Smooth muscle cell (in vitro differentiated cells): ENCODE results near the gene ZNF546. TPM values are rescaled to one million over a fixed set of nuclear protein-coding genes. Genes with fewer than 3 reads are reported as not detected.
"Not testable (repeated sequence)": the region's sequence is repeated elsewhere in the genome, so short reads cannot be mapped to it uniquely, and the experiment has no call there.

ENCODE experiments used
- DNase-seq: peaks from one replicate; lab custom pipeline; 2025; ENCODE audit not compliant: unreplicated experiment; lab: John Stamatoyannopoulos, UW
- H2AFZ ChIP-seq: fragments of 200-600 bp; sonication (generic); 2 replicates; pipeline ENCODE4 v1.6.0; 2016; ENCODE audit warnings: antibody characterized with exemption, low read depth, mild to moderate bottlenecking
- H3F3A ChIP-seq: fragments of 200-600 bp; sonication (generic); 2 replicates; pipeline ENCODE4 v1.6.0; 2017; ENCODE audit warnings: antibody characterized with exemption, low read depth
- H3K27ac ChIP-seq: fragments of 200-600 bp; sonication (generic); 2 replicates; pipeline ENCODE4 v1.5.1; 2016; ENCODE audit warnings: low read depth, mild to moderate bottlenecking
- H3K27me3 ChIP-seq: fragments of 200-600 bp; sonication (generic); 2 replicates; pipeline ENCODE4 v1.6.1; 2016; ENCODE audit warnings: low read depth, mild to moderate bottlenecking
- H3K36me3 ChIP-seq: fragments of 200-600 bp; sonication (generic); 2 replicates; pipeline ENCODE4 v1.5.1; 2016; ENCODE audit warnings: low read depth
- H3K4me1 ChIP-seq: fragments of 200-600 bp; sonication (generic); 2 replicates; pipeline ENCODE4 v1.5.1; 2016; ENCODE audit warnings: low read depth
- H3K4me2 ChIP-seq: fragments of 200-600 bp; sonication (generic); 2 replicates; pipeline ENCODE4 v1.6.0; 2016; ENCODE audit warnings: mild to moderate bottlenecking
- H3K4me3 ChIP-seq: fragments of 200-600 bp; sonication (generic); 2 replicates; pipeline ENCODE4 v1.5.1; 2016; ENCODE audit warnings: mild to moderate bottlenecking
- H3K79me2 ChIP-seq: fragments of 200-600 bp; sonication (generic); 2 replicates; pipeline ENCODE4 v1.6.0; 2016; ENCODE audit warnings: low read depth, mild to moderate bottlenecking
- H3K9ac ChIP-seq: fragments of 200-600 bp; sonication (generic); 2 replicates; pipeline ENCODE4 v1.6.0; 2016; ENCODE audit warnings: low read depth
- H3K9me3 ChIP-seq: fragments of 200-600 bp; sonication (generic); replicated peaks from 2 replicates; pipeline ENCODE4 v1.5.1; 2016; ENCODE audit warnings: low read depth
- H4K20me1 ChIP-seq: fragments of 200-600 bp; sonication (generic); 2 replicates; pipeline ENCODE4 v1.6.0; 2016; ENCODE audit warnings: low read depth
- WGBS: methylation state at CpG from one replicate; pipeline ENCODE4 v1.1.7; 2016; ENCODE audit warnings: low lambda C conversion rate; 5-methylcytosine and 5-hydroxymethylcytosine counted together
- polyA plus RNA-seq: library from polyadenylated mRNA; unstranded; fragments of >200 nt; fragmentation: Nextera tagmentation; extraction: Ambion mirVana; gene quantifications from 2 replicates; pipeline ENCODE4 v1.2.1, GENCODE V29; 2016
- total RNA-seq: library from RNA; depleted of rRNA; stranded (reverse); fragments of >200 nt; gene quantifications from 2 replicates; pipeline ENCODE4 v1.2.3, GENCODE V29; 2014
- TF ChIP-seq, protein P1 (sequence below): fragments of 200-600 bp; sonication (generic); IDR thresholded peaks from 2 replicates; pipeline ENCODE4 v1.5.1; 2017; ENCODE audit warnings: borderline replicate concordance, mild to moderate bottlenecking, antibody characterized with exemption; ENCODE audit not compliant: insufficient read depth, poor library complexity, severe bottlenecking

ZNF546 gene
- total and polyA plus RNA-seq, 2 experiments from 2014 or later: 2.1 to 4.7 TPM

DNA sequence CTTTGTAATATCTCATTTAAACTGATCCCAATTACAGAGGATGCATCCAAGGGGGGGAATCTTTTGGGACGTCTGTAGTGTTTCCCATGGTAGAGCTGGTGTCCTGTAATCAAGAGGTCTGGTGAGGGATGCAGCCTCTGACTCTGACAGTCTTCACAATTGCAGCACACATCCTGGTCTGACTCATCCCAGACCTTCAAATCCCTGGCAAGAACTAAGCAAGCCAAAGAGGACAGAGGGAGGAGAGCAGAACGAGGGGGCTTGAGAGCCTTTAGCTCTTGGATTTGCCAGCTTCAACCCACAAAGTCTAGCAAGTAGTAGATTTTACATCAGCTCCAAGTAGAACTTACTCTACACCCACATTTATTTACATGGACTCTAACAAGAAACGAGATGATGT lies 45.2 kb upstream of the ZNF546 start:
- H3F3A ChIP-seq: no peaks in the 10 kb centered on the region
- peak overlapping the region; percentile 32 for H3K27ac ChIP-seq
- H3K9me3 ChIP-seq: no peaks in the 10 kb centered on the region
- no peak overlapping the region for H3K4me3 ChIP-seq
- H2AFZ ChIP-seq: no peak overlapping the region
- no peak for DNase-seq
- H3K27me3 ChIP-seq: no peaks in the 10 kb centered on the region
- peak overlapping the region; percentile 11 for H3K4me2 ChIP-seq
- H3K9ac ChIP-seq: no peak overlapping the region
- H4K20me1 ChIP-seq: no peaks in the 10 kb centered on the region
- TF ChIP-seq, protein P1, sequence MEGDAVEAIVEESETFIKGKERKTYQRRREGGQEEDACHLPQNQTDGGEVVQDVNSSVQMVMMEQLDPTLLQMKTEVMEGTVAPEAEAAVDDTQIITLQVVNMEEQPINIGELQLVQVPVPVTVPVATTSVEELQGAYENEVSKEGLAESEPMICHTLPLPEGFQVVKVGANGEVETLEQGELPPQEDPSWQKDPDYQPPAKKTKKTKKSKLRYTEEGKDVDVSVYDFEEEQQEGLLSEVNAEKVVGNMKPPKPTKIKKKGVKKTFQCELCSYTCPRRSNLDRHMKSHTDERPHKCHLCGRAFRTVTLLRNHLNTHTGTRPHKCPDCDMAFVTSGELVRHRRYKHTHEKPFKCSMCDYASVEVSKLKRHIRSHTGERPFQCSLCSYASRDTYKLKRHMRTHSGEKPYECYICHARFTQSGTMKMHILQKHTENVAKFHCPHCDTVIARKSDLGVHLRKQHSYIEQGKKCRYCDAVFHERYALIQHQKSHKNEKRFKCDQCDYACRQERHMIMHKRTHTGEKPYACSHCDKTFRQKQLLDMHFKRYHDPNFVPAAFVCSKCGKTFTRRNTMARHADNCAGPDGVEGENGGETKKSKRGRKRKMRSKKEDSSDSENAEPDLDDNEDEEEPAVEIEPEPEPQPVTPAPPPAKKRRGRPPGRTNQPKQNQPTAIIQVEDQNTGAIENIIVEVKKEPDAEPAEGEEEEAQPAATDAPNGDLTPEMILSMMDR: no peak
- H3K36me3 ChIP-seq: no peaks in the 10 kb centered on the region
- no peaks in the 10 kb centered on the region for H3K79me2 ChIP-seq
- WGBS: 13% methylated on average over 3 of the region's 3 CpGs
- no peaks in the 10 kb centered on the region for H3K4me1 ChIP-seq

DNA sequence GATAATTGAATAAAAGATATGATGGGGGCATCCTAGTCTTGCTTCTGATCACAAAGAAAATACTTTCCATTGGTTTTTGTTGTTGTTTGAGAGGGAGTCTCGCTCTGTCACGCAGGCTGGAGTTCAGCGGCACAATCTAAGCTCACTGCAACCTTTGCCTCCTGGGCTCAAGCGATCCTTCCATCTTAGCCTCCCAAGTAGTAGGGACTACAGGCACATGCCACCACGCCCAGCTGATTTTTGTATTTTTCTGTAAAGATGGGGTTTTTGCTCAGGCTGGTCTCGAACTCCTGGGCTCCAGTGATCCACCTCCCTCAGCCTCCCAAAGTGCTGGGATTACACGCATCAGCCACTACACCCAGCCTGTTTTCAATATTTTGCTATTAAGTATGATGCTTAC lies 42.9 kb upstream of the ZNF546 start:
- Histone ChIP-seq H3F3A (no peaks in the 10 kb centered on the region), H3K4me3 (no peak overlapping the region)

DNA sequence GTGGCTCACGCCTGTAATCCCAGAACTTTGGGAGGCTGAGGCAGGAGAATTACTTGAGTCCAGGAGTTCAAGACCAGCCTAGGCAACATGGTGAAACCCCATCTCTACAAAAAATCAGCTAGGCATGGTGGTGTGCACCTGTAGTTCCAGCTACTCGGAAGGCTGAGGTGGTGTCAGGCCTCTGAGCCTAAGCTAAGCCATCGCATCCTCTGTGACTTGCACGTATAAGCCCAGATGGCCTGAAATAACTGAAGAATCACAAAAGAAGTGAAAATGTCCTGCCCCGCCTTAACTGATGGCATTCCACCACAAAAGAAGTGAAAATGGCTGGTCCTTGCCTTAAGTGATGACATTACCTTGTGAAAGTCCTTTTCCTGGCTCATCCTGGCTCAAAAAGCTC lies 39.0 kb upstream of the ZNF546 start:
- H3K9ac ChIP-seq, H3K27ac ChIP-seq, H3K9me3 ChIP-seq, DNase-seq, H3K4me1 ChIP-seq, H3K79me2 ChIP-seq, H3F3A ChIP-seq, H3K4me2 ChIP-seq, H3K36me3 ChIP-seq, H4K20me1 ChIP-seq, H2AFZ ChIP-seq, H3K27me3 ChIP-seq, H3K4me3 ChIP-seq: not testable (repeated sequence)
- 83% methylated on average over 5 of the region's 5 CpGs for WGBS

More for the DNA sequence above, 42.9 kb upstream of the ZNF546 start:
- no peaks in the 10 kb centered on the region for H3K27me3 ChIP-seq
- no peaks in the 10 kb centered on the region for H3K9me3 ChIP-seq
- H3K4me1 ChIP-seq: no peaks in the 10 kb centered on the region
- 97% methylated on average over 7 of the region's 7 CpGs for WGBS
- H2AFZ ChIP-seq: no peak overlapping the region
- H3K79me2 ChIP-seq: no peaks in the 10 kb centered on the region
- no peak overlapping the region for H3K27ac ChIP-seq
- no peaks in the 10 kb centered on the region for H4K20me1 ChIP-seq
- no peak overlapping the region for H3K9ac ChIP-seq
- no peaks in the 10 kb centered on the region for H3K36me3 ChIP-seq
- no peak overlapping the region for H3K4me2 ChIP-seq
- TF ChIP-seq, protein P1: no peak
- DNase-seq: no peak

DNA sequence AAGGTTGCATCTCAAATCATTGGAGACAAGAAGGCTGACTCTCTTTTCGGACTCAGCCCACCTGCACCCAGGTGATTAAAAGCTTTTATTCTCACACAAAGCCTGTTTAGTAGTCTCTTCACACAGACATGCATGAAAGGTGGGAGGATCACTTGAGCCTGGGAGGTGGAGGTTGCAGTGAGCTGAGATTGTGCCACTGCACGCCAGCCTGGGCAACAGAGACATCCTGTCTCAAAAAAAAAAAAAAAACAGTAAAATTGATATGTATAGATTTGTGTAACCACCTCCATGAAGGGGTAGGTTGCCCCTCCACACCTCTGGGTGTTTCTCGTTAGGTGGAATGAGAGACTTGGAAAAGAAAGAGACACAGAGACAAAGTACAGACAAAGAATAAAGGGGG lies 37.9 kb upstream of the ZNF546 start:
- H3K27ac ChIP-seq, H3K79me2 ChIP-seq, H3K9ac ChIP-seq, H3F3A ChIP-seq, H3K4me3 ChIP-seq, H3K9me3 ChIP-seq, H4K20me1 ChIP-seq, DNase-seq, H3K4me1 ChIP-seq, H3K27me3 ChIP-seq, H2AFZ ChIP-seq, H3K4me2 ChIP-seq, H3K36me3 ChIP-seq: not testable (repeated sequence)
- 90% methylated on average over 3 of the region's 3 CpGs for WGBS

DNA sequence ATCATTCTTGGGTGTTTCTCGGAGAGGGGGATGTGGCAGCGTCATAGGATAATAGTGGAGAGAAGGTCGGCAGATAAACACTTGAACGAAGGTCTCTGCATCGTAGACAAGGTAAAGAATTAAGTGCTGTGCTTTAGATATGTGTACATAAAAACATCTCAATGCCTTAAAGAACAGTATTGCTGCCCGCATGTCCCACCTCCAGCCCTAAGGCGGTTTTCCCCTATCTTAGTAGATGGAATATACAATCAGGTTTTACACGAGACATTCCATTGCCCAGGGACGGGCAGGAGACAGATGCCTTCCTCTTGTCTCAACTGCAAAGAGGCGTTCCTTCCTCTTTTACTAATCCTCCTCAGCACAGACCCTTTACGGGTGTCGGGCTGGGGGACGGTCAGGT lies 37.5 kb upstream of the ZNF546 start:
- H3K27me3 ChIP-seq, H3K27ac ChIP-seq, H3K4me2 ChIP-seq, H3K9me3 ChIP-seq, H3K36me3 ChIP-seq, H3K4me1 ChIP-seq, DNase-seq, H3F3A ChIP-seq, H3K79me2 ChIP-seq, H4K20me1 ChIP-seq, H3K4me3 ChIP-seq, H3K9ac ChIP-seq, H2AFZ ChIP-seq: not testable (repeated sequence)
- WGBS: 37% methylated on average over 13 of the region's 13 CpGs
